SK-N-SH (cell line): ENCODE results near the gene VPS51. TPM values are rescaled to one million over a fixed set of nuclear protein-coding genes. Genes with fewer than 3 reads are reported as not detected.

Source experiments
- CTCF ChIA-PET: fragments of 300-600, 350-600 bp; formaldehyde crosslinking; extraction: SDS; loops from one replicate; lab custom pipeline; 2021; lab: Yijun Ruan, JAX
- POLR2A ChIA-PET: fragments of 350-600 bp; sonication (Branson Sonifier 250); formaldehyde crosslinking; extraction: SDS; loops from one replicate; lab custom pipeline; 2020; ENCODE audit warnings: antibody characterized with exemption, inconsistent platforms; lab: Yijun Ruan, JAX
- DNase-seq: peaks from one replicate; pipeline ENCODE4 v3.0.0; 2012
- H2AFZ ChIP-seq: fragments of 200-600 bp; sonication (generic); 2 replicates; pipeline ENCODE4 v1.8.1; 2016; ENCODE audit warnings: antibody characterized with exemption, mild to moderate bottlenecking, low read depth
- H3F3A ChIP-seq: fragments of 200-600 bp; sonication (generic); replicated peaks from 2 replicates; pipeline ENCODE3; 2016; ENCODE audit warnings: antibody characterized with exemption, mild to moderate bottlenecking; ENCODE audit not compliant: insufficient read depth
- H3K27ac ChIP-seq, 2 experiments: fragments of 200-500 bp in 1 of 2; fragments of 200-600 bp in 1 of 2; sonication (Bioruptor generic) in 1 of 2; sonication (generic), shearing (Covaris generic) in 1 of 2; 2 replicates each; pipeline versions ENCODE4 v1.5.1 to v1.6.1; 2014 to 2016; ENCODE audit warnings: low read depth in 2 of 2, inconsistent platforms in 1 of 2, low read length in 1 of 2, mild to moderate bottlenecking in 1 of 2, mixed read lengths in 1 of 2
- H3K27me3 ChIP-seq: fragments of 200-600 bp; sonication (generic), shearing (Covaris generic); 2 replicates; pipeline ENCODE4 v1.6.1; 2016; ENCODE audit warnings: mixed run types; ENCODE audit not compliant: insufficient read depth
- H3K36me3 ChIP-seq, 2 experiments: fragments of 200-500 bp in 1 of 2; fragments of 200-600 bp in 1 of 2; sonication (Bioruptor generic) in 1 of 2; sonication (generic) in 1 of 2; replicated peaks in 1 of 2; 2 replicates each; pipeline versions ENCODE3 to v1.5.1; 2014 to 2016; ENCODE audit warnings: low read length in 1 of 2, mild to moderate bottlenecking in 1 of 2; ENCODE audit not compliant: insufficient read depth in 2 of 2, control insufficient read depth in 1 of 2
- H3K4me1 ChIP-seq, 2 experiments: fragments of 200-500 bp in 1 of 2; fragments of 200-600 bp in 1 of 2; sonication (Bioruptor generic) in 1 of 2; sonication (generic), shearing (Covaris generic) in 1 of 2; 2 replicates each; pipeline versions ENCODE4 v1.5.1 to v1.6.1; 2014 to 2016; ENCODE audit warnings: low read depth in 1 of 2, low read length in 1 of 2, mixed run types in 1 of 2; ENCODE audit not compliant: insufficient read depth in 2 of 2, control insufficient read depth in 1 of 2
- H3K4me2 ChIP-seq: fragments of 200-600 bp; sonication (generic), shearing (Covaris generic); 2 replicates; pipeline ENCODE4 v1.6.1; 2017; ENCODE audit warnings: mixed run types
- H3K4me3 ChIP-seq, 2 experiments: fragments of 200-500 bp in 1 of 2; fragments of 200-600 bp in 1 of 2; sonication (Bioruptor generic) in 1 of 2; sonication (generic), shearing (Covaris generic) in 1 of 2; 2 replicates each; pipeline versions ENCODE4 v1.5.1 to v1.8.1; 2014 to 2016; ENCODE audit warnings: low read depth in 2 of 2, inconsistent platforms in 1 of 2, low read length in 1 of 2, mild to moderate bottlenecking in 1 of 2, mixed read lengths in 1 of 2, moderate library complexity in 1 of 2
- H3K79me2 ChIP-seq: fragments of 200-600 bp; sonication (generic); 2 replicates; pipeline ENCODE4 v1.8.1; 2017; ENCODE audit warnings: mild to moderate bottlenecking; ENCODE audit not compliant: insufficient read depth
- H3K9ac ChIP-seq: fragments of 200-600 bp; sonication (generic); 2 replicates; pipeline ENCODE4 v1.6.1; 2017; ENCODE audit warnings: mixed run types
- H3K9me2 ChIP-seq: fragments of 200-600 bp; sonication (generic); 2 replicates; pipeline ENCODE4 v1.6.1; 2017; ENCODE audit warnings: mixed run types
- H3K9me3 ChIP-seq: fragments of 200-600 bp; sonication (generic); 2 replicates; pipeline ENCODE4 v1.6.1; 2017; ENCODE audit warnings: mixed run types, mild to moderate bottlenecking, moderate library complexity
- H4K20me1 ChIP-seq: fragments of 200-600 bp; sonication (generic); 2 replicates; pipeline ENCODE4 v1.6.1; 2017; ENCODE audit warnings: mild to moderate bottlenecking, mixed run types; ENCODE audit not compliant: insufficient read depth
- ELF1 ChIP-seq: IDR thresholded peaks from 2 replicates; pipeline ENCODE4 v1.4.0; 2012
- EP300 ChIP-seq, 2 experiments: IDR thresholded peaks; 2 replicates each; pipeline versions ENCODE4 v1.4.0 to v1.6.1; 2012; ENCODE audit warnings: borderline replicate concordance in 1 of 2, low read depth in 1 of 2, low read length in 1 of 2
- EZH2phosphoT487 ChIP-seq: fragments of 200-600 bp; sonication (generic); IDR thresholded peaks from 2 replicates; pipeline ENCODE4 v1.6.1; 2017; ENCODE audit warnings: low read depth, mixed run types, mild to moderate bottlenecking, antibody characterized with exemption, moderate library complexity, borderline replicate concordance
- FOXM1 ChIP-seq: IDR thresholded peaks from 2 replicates; pipeline ENCODE4 v1.4.0; 2012; ENCODE audit warnings: low read depth, mild to moderate bottlenecking
- GABPA ChIP-seq: IDR thresholded peaks from 2 replicates; pipeline ENCODE4 v1.4.0; 2012; ENCODE audit warnings: low read depth, mild to moderate bottlenecking
- JUND ChIP-seq: IDR thresholded peaks from 2 replicates; pipeline ENCODE4 v1.4.0; 2012
- MAX ChIP-seq: IDR thresholded peaks from 2 replicates; pipeline ENCODE4 v1.4.0; 2012; ENCODE audit warnings: low read depth
- NRF1 ChIP-seq: IDR thresholded peaks from 2 replicates; pipeline ENCODE4 v1.6.1; 2012; ENCODE audit warnings: low read depth, mild to moderate bottlenecking, low read length
- POLR2AphosphoS5 ChIP-seq: IDR thresholded peaks from 2 replicates; pipeline ENCODE4 v1.6.1; 2012; ENCODE audit warnings: low read depth, low read length
- RAD21 ChIP-seq: IDR thresholded peaks from 2 replicates; pipeline ENCODE4 v1.6.1; 2012; ENCODE audit warnings: mild to moderate bottlenecking, low read length
- RCOR1 ChIP-seq: fragments of 150-350 bp; IDR thresholded peaks from 2 replicates; pipeline ENCODE4 v1.6.1; 2017; ENCODE audit warnings: antibody characterized with exemption, low read length
- RFX5 ChIP-seq: IDR thresholded peaks from 2 replicates; pipeline ENCODE4 v1.6.1; 2012; ENCODE audit warnings: mild to moderate bottlenecking, improper control_type of control experiment, low read length
- RXRA ChIP-seq: IDR thresholded peaks from 2 replicates; pipeline ENCODE4 v1.4.0; 2012; ENCODE audit warnings: low read depth, mild to moderate bottlenecking, borderline replicate concordance
- TEAD4 ChIP-seq: IDR thresholded peaks from 2 replicates; pipeline ENCODE4 v1.4.0; 2012; ENCODE audit warnings: mild to moderate bottlenecking, borderline replicate concordance; ENCODE audit not compliant: insufficient read depth
- USF1 ChIP-seq: IDR thresholded peaks from 2 replicates; pipeline ENCODE4 v1.4.0; 2012; ENCODE audit warnings: low read depth, borderline replicate concordance
- YY1 ChIP-seq: IDR thresholded peaks from 2 replicates; pipeline ENCODE4 v1.4.0; 2012; ENCODE audit warnings: low read depth, mild to moderate bottlenecking
- WGBS: methylation state at CpG from one replicate; pipeline ENCODE4 v1.1.6; 2017; ENCODE audit warnings: low lambda C conversion rate; 5-methylcytosine and 5-hydroxymethylcytosine counted together
- polyA plus RNA-seq, 3 experiments: library from polyadenylated mRNA; depleted of rRNA; stranded (reverse); fragments of >200 nt; gene quantifications; 2 replicates each; pipeline ENCODE4 v1.2.3, GENCODE V29; 2012
- TF ChIP-seq, protein P1 (sequence below): IDR thresholded peaks from 2 replicates; pipeline ENCODE4 v1.4.0; 2012; ENCODE audit warnings: low read depth, borderline replicate concordance
- TF ChIP-seq, protein P2 (sequence below): fragments of 150-350 bp; IDR thresholded peaks from 2 replicates; pipeline ENCODE4 v1.6.1; 2017; ENCODE audit warnings: antibody characterized with exemption, low read length, low read depth, borderline replicate concordance
- TF ChIP-seq, protein P3 (sequence below): IDR thresholded peaks from 2 replicates; pipeline ENCODE4; 2012

Gene VPS51
- polyA plus RNA-seq, 1 of the 3 experiments (the other 2 are of a cell fraction), result 59.9 TPM

- ChIA-PET CTCF (interaction anchor here (0.6 kb wide), 1 partner anchor 571 kb away, joined by 3 read pairs; no protein-coding TSS in a partner anchor), POLR2A (no interaction called here)
Measured at GRCh38 chr11:65066805-65067291, 29.2 kb upstream of the VPS51 start.

GRCh38 chr11:65067446-65067845 is 28.6 kb upstream of the VPS51 start:
- Histone ChIP-seq H3K9me3 (no peaks in the 10 kb centered on the region), H4K20me1 (no peaks in the 10 kb centered on the region), H3K4me1 (no peaks in the 10 kb centered on the region; a peak in 1 of 4 replicates), H3K79me2 (no peaks in the 10 kb centered on the region), H3K36me3 (no peaks in the 10 kb centered on the region), H3K27ac (no peak overlapping the region), H3K27me3 (no peaks in the 10 kb centered on the region), H2AFZ (no peak overlapping the region), H3K9me2 (no peaks in the 10 kb centered on the region), H3K9ac (no peak overlapping the region), H3F3A (no peaks in the 10 kb centered on the region), H3K4me3 (no peak overlapping the region), H3K4me2 (no peak overlapping the region)
- 69% methylated on average over 8 of the region's 10 CpGs for WGBS
- no peak for DNase-seq
- TF ChIP-seq YY1, result no peak
- TF ChIP-seq TEAD4, result no peak
- TF ChIP-seq RCOR1, result no peak
- TF ChIP-seq RAD21, result no peak
- TF ChIP-seq, protein P1, sequence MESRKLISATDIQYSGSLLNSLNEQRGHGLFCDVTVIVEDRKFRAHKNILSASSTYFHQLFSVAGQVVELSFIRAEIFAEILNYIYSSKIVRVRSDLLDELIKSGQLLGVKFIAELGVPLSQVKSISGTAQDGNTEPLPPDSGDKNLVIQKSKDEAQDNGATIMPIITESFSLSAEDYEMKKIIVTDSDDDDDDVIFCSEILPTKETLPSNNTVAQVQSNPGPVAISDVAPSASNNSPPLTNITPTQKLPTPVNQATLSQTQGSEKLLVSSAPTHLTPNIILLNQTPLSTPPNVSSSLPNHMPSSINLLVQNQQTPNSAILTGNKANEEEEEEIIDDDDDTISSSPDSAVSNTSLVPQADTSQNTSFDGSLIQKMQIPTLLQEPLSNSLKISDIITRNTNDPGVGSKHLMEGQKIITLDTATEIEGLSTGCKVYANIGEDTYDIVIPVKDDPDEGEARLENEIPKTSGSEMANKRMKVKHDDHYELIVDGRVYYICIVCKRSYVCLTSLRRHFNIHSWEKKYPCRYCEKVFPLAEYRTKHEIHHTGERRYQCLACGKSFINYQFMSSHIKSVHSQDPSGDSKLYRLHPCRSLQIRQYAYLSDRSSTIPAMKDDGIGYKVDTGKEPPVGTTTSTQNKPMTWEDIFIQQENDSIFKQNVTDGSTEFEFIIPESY, result no peak
- no peak for TF ChIP-seq RFX5
- TF ChIP-seq, protein P2, sequence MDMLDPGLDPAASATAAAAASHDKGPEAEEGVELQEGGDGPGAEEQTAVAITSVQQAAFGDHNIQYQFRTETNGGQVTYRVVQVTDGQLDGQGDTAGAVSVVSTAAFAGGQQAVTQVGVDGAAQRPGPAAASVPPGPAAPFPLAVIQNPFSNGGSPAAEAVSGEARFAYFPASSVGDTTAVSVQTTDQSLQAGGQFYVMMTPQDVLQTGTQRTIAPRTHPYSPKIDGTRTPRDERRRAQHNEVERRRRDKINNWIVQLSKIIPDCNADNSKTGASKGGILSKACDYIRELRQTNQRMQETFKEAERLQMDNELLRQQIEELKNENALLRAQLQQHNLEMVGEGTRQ, result no peak
- no peak for TF ChIP-seq FOXM1
- no peak for TF ChIP-seq NRF1
- POLR2A ChIA-PET, result no interaction called here
- CTCF ChIA-PET, result no interaction called here

More at GRCh38 chr11:65066805-65067291, 29.2 kb upstream of the VPS51 start:
- H3K9me2 ChIP-seq, result no peaks in the 10 kb centered on the region
- H3K36me3 ChIP-seq, result no peaks in the 10 kb centered on the region
- no peak overlapping the region for H3K27ac ChIP-seq
- no peaks in the 10 kb centered on the region for H3K9me3 ChIP-seq
- no peaks in the 10 kb centered on the region for H3K27me3 ChIP-seq
- H4K20me1 ChIP-seq, result no peaks in the 10 kb centered on the region
- DNase-seq, result no peak
- H3F3A ChIP-seq, result no peaks in the 10 kb centered on the region
- no peak overlapping the region for H2AFZ ChIP-seq
- WGBS, result 88% methylated on average over 4 of the region's 4 CpGs
- H3K4me3 ChIP-seq, result no peak overlapping the region
- no peak for TF ChIP-seq EP300 (IDR thresholded peaks at IDR 0.05; ENCODE audit: borderline replicate concordance in 1 of 2, low read depth in 1 of 2, low read length in 1 of 2)
- no peak for TF ChIP-seq FOXM1
- no peak for TF ChIP-seq ELF1
- no peak for TF ChIP-seq RAD21
- TF ChIP-seq, protein P2, result no peak
- TF ChIP-seq MAX, result no peak
- no peak for TF ChIP-seq GABPA
- no peak for TF ChIP-seq JUND
- no peak for TF ChIP-seq USF1
- TF ChIP-seq POLR2AphosphoS5, result no peak
- TF ChIP-seq, protein P3, sequence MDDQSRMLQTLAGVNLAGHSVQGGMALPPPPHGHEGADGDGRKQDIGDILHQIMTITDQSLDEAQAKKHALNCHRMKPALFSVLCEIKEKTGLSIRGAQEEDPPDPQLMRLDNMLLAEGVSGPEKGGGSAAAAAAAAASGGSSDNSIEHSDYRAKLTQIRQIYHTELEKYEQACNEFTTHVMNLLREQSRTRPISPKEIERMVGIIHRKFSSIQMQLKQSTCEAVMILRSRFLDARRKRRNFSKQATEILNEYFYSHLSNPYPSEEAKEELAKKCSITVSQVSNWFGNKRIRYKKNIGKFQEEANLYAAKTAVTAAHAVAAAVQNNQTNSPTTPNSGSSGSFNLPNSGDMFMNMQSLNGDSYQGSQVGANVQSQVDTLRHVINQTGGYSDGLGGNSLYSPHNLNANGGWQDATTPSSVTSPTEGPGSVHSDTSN, result no peak
- TF ChIP-seq TEAD4, result no peak
- TF ChIP-seq EZH2phosphoT487, result no peak
- TF ChIP-seq RXRA, result no peak
- H3K79me2 ChIP-seq, result no peaks in the 10 kb centered on the region
- H3K9ac ChIP-seq, result no peak overlapping the region
- H3K4me1 ChIP-seq, result no peaks in the 10 kb centered on the region; a peak in 1 of 4 replicates
- H3K4me2 ChIP-seq, result no peak overlapping the region
